C4-2B (cell line): ENCODE measurements around the gene TRIM25.

Experiments used
- H3K27ac ChIP-seq: fragments of 450-650 bp; 2 replicates; pipeline ENCODE4 v1.5.1; 2017
- CTCF ChIP-seq: fragments of 450-650 bp; conservative IDR thresholded peaks from 2 replicates; pipeline ENCODE4 v1.5.1; 2017; ENCODE audit warnings: mild to moderate bottlenecking
- ZFX ChIP-seq: fragments of 450-650 bp; IDR thresholded peaks from 2 replicates; pipeline ENCODE4 v1.6.1; 2017

The TRIM25 gene

GRCh38 chr17:56913867-56914580 lies at the start of gene TRIM25:
Gene TRIM25, minus strand, starts transcription at chr17:56914049. Its CDS starts 61 bp downstream, at chr17:56913988.
- TF ChIP-seq CTCF (no peak), ZFX (peak; percentile 48)
- H3K27ac ChIP-seq, result peak within 1 kb of the TSS; percentile 77

DNA sequence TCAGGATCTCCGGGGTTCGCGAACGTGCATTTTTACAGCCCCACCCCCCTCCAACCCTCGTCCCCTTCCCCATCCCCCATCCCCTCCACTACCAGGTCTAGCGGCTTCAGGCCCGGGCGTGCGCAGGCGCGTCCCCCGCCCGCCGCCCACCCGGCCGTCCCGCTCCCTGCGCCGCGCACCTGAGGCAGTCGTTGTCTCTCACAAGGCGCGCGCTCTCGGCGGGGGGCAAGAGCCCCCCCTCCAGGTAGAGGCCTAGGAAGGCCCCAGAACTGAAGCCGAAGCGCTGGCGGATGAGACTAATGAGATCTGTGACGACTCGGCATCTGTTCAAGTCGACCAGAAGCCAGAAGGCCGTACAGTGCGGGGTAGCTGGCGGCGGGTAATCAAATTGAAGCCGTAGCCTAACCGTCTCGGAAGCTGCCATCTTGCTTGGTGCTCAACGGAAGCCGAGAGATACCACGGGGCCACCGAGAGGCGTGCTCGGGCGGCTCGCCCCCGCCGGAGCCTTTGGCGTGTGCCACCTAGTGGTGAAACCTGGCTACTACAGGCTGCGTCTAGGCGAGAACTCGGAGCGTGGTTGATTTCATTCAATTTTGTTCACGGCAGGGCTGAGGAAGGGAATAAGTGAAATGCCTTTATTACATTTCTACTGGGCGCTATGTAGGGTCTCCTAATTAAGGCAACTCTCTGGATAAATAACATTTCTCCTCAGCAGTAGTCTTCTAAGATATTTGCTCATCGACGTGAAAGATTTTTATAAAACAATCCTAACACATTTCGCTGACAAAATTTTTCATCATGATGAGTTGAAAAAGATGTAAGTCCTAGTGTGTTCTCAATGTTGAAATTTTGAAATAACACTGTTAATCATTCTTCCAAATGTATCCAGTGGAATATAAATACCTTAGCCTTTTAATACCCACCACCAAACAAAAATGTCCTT lies 47.0 kb upstream of the TRIM25 start, which contains the start of gene COIL:
Gene COIL, minus strand, starts transcription at position 455 of the 943 bp plus-strand sequence. Its CDS starts 31 bp downstream, at position 424.
- H3K27ac ChIP-seq, result peak within 1 kb of the TSS; percentile 94
- TF ChIP-seq ZFX, result peak; percentile 75
- TF ChIP-seq CTCF, result peak; percentile 99

GRCh38 chr17:56956992-56957391 lies 43.1 kb upstream of the TRIM25 start:
- no peak for TF ChIP-seq CTCF
- H3K27ac ChIP-seq, result no peak overlapping the region

GRCh38 chr17:56949595-56949994 lies 35.7 kb upstream of the TRIM25 start:
- H3K27ac ChIP-seq, result no peak overlapping the region
- TF ChIP-seq CTCF (no peak), ZFX (no peak)

- TF ChIP-seq ZFX, result no peak
- TF ChIP-seq CTCF, result no peak
- no peak overlapping the region for H3K27ac ChIP-seq
These were observed 34.6 kb upstream of the TRIM25 start for GRCh38 chr17:56948491-56948890.

DNA sequence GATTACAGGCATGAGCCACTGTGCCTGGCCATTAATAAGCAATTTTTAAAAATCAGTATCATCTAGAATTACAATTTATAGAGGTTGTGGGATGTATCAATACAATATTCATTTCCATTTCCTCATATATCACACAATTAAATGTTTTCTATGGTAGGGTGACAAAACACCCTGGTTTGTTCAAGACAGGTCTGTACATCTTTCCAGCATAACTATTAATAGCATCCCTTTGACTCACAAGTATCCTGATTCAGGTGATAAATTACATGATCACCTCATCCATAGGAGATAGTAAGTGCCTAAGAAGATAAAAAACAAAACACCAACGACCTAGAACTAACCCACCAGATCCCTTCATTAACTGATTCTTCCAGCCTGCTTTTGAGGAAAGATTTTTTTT lies 33.9 kb upstream of the TRIM25 start:
- H3K27ac ChIP-seq, result no peak overlapping the region
- TF ChIP-seq ZFX, result no peak

DNA sequence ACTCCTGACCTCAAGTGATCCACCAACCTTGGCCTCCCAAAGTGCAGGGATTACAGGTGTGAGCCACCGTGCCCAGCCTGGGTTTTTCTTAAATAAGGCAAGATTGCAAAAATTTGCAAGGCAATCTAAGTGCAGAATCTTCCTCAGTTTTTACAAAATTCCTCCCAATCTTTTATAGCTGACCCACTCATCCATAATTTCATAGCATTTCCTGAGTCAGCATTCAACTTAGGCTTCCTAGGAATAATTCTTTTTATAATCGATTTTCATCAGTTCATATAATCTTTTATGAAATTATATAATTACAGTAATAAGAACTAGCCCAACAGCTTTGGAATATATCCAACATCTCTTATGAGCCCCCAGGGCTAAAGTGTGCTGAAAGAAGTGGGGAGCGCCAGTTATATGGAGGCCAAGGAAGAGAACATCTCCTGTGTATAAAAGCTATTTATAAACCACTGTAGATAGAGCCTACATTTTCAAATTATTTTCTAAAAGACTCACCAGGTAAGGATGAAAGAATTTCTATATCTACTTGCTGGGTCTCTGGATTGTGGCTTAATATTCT lies 32.2 kb upstream of the TRIM25 start:
- H3K27ac ChIP-seq, result no peak overlapping the region
- TF ChIP-seq CTCF (no peak), ZFX (no peak)
